AG20443 (cell line): ENCODE data around the gene GEMIN4.
"Not testable (repeated sequence)": the region's sequence is repeated elsewhere in the genome, so short reads cannot be mapped to it uniquely, and the experiment has no call there.

Experiments
- DNase-seq: peaks from one replicate; pipeline ENCODE4 v3.0.0; 2012; ENCODE audit warnings: low spot score, mixed read lengths

Gene GEMIN4

GRCh38 chr17:752002-752619, at the start of gene GEMIN4:
Gene GEMIN4 (minus strand): TSS chr17:752264. CDS start chr17:752142, 122 bp downstream.
- peak; percentile 99 for DNase-seq

GRCh38 chr17:801660-802059, 49.6 kb upstream of the GEMIN4 start:
- no peak for DNase-seq

- DNase-seq, result no peak
Measured at GRCh38 chr17:800446-801242, 48.6 kb upstream of the GEMIN4 start.

GRCh38 chr17:799261-799660, 47.2 kb upstream of the GEMIN4 start:
- DNase-seq, result no peak

GRCh38 chr17:798246-798645, 46.2 kb upstream of the GEMIN4 start:
- no peak for DNase-seq

GRCh38 chr17:797236-797840, 45.3 kb upstream of the GEMIN4 start:
- DNase-seq, result no peak

- no peak for DNase-seq
Measured at GRCh38 chr17:796609-797008, 44.5 kb upstream of the GEMIN4 start.

- DNase-seq, result no peak
Measured at GRCh38 chr17:795721-796120, 43.7 kb upstream of the GEMIN4 start.

- DNase-seq, result no peak
Measured at GRCh38 chr17:795276-795675, 43.2 kb upstream of the GEMIN4 start.

- peak; percentile 93 for DNase-seq
Measured at GRCh38 chr17:794876-795275, 42.8 kb upstream of the GEMIN4 start.

GRCh38 chr17:792277-792676, 40.2 kb upstream of the GEMIN4 start:
- DNase-seq, result no peak

GRCh38 chr17:791829-792228, 39.8 kb upstream of the GEMIN4 start:
- DNase-seq, result no peak

- DNase-seq, result not testable (repeated sequence)
Measured at GRCh38 chr17:790874-791247, 38.8 kb upstream of the GEMIN4 start.

- DNase-seq, result peak; percentile 9
Measured at GRCh38 chr17:789931-790873, 38.1 kb upstream of the GEMIN4 start.

GRCh38 chr17:789160-789840, 37.2 kb upstream of the GEMIN4 start:
- DNase-seq, result no peak

GRCh38 chr17:788551-788950, 36.5 kb upstream of the GEMIN4 start:
- DNase-seq, result no peak

GRCh38 chr17:787641-788221, 35.7 kb upstream of the GEMIN4 start:
- no peak for DNase-seq

GRCh38 chr17:785901-786300, 33.8 kb upstream of the GEMIN4 start:
- not testable (repeated sequence) for DNase-seq

- DNase-seq, result no peak
Measured at GRCh38 chr17:784143-784542, 32.1 kb upstream of the GEMIN4 start.

- DNase-seq, result peak; percentile 99
Measured at GRCh38 chr17:781805-782731, 30.0 kb upstream of the GEMIN4 start, which contains the start of the genes GLOD4 and MRM3. Gene GLOD4 (minus strand): TSS chr17:782280. CDS start chr17:782255, 25 bp downstream. Gene MRM3 (plus strand): TSS chr17:782353. CDS start chr17:782379, 26 bp downstream.
